ENCODE measurements around the gene KIF26A. TPM values are rescaled to one million over a fixed set of nuclear protein-coding genes. Genes with fewer than 3 reads are reported as not detected.
A peak's percentile ranks its signal among the peaks of the same experiment; 100 is the strongest.
"Not testable (repeated sequence)": the region's sequence is repeated elsewhere in the genome, so short reads cannot be mapped to it uniquely, and the experiment has no call there.

The KIF26A gene
- total RNA-seq, 1 donor from 2014 or later, result 15.0 TPM

- Mint-ChIP-seq H3K4me1 (peaks cover 8% of the 10 kb centered on the region), H3K36me3 (ENCODE audit: low read depth) (no peaks in the 10 kb centered on the region), H3K27ac (ENCODE audit: unreplicated experiment) (no peak overlapping the region), H3K9me3 (no peaks in the 10 kb centered on the region), H3K27me3 (ENCODE audit: low read depth) (no peaks in the 10 kb centered on the region), H3K4me3 (no peak overlapping the region)
- TF ChIP-seq, protein P1, sequence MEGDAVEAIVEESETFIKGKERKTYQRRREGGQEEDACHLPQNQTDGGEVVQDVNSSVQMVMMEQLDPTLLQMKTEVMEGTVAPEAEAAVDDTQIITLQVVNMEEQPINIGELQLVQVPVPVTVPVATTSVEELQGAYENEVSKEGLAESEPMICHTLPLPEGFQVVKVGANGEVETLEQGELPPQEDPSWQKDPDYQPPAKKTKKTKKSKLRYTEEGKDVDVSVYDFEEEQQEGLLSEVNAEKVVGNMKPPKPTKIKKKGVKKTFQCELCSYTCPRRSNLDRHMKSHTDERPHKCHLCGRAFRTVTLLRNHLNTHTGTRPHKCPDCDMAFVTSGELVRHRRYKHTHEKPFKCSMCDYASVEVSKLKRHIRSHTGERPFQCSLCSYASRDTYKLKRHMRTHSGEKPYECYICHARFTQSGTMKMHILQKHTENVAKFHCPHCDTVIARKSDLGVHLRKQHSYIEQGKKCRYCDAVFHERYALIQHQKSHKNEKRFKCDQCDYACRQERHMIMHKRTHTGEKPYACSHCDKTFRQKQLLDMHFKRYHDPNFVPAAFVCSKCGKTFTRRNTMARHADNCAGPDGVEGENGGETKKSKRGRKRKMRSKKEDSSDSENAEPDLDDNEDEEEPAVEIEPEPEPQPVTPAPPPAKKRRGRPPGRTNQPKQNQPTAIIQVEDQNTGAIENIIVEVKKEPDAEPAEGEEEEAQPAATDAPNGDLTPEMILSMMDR (conservative IDR thresholded peaks at IDR 0.05), result no peak
- no peak for DNase-seq (ENCODE audit: low read depth, low spot score)
Observed at GRCh38 chr14:104203071-104203425, 64.7 kb downstream of the KIF26A start.

DNA sequence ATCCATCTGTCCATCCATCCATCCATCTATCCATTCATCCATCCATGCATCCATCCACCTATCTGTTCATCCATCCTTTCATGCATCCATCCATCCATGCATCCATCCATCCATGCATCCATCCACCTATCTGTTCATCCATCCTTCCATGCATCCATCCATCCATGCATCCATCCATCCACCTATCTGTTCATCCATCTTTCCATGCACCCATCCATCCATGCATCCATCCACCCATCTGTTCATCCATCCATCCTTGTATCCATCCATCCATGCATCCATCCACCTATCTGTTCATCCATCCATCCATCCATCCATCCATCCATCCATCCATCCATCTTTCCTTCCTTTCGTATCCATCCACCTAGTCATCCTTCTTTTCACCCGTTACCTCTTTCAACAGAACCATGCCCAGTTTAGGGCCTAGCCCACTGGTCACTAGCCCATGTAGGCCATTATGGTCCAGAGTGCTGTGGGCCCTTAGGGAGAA, 66.3 kb downstream of the KIF26A start:
- DNase-seq (ENCODE audit: low read depth, low spot score), result no peak
- Mint-ChIP-seq H3K9me3 (no peaks in the 10 kb centered on the region), H3K4me1 (peaks cover 8% of the 10 kb centered on the region), H3K4me3 (no peak overlapping the region), H3K36me3 (ENCODE audit: low read depth) (no peaks in the 10 kb centered on the region), H3K27ac (ENCODE audit: unreplicated experiment) (no peak overlapping the region), H3K27me3 (ENCODE audit: low read depth) (no peaks in the 10 kb centered on the region)
- TF ChIP-seq, protein P1 (conservative IDR thresholded peaks at IDR 0.05), result no peak

DNA sequence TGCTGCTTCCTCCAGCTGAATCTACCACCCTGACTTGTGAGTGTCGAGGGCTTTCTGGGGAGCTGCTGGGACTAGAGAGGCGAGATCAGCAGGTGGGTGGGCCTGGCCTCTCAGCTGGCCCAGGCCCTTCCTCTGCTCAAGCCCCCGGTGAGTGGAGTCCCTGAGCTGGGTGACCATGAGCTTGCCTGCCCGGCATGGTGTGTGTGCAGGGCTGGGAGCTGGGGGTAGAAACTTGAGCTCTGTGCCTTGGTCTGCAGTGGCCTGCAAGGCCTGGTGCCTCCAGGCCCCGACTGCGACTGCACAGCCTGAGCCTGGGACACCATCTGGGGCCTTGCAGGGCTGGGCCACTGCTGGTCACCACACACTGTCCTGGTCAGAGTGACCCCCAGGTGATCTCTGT, 67.4 kb downstream of the KIF26A start:
- Mint-ChIP-seq H3K4me3 (no peak overlapping the region), H3K27ac (ENCODE audit: unreplicated experiment) (no peak overlapping the region), H3K36me3 (ENCODE audit: low read depth) (no peaks in the 10 kb centered on the region), H3K4me1 (peaks cover 11% of the 10 kb centered on the region), H3K9me3 (no peaks in the 10 kb centered on the region), H3K27me3 (ENCODE audit: low read depth) (no peaks in the 10 kb centered on the region)
- TF ChIP-seq, protein P1 (conservative IDR thresholded peaks at IDR 0.05), result no peak
- DNase-seq (ENCODE audit: low read depth, low spot score), result no peak

GRCh38 chr14:104206281-104206904, 68.0 kb downstream of the KIF26A start:
- peak; percentile 39 for DNase-seq (ENCODE audit: low read depth, low spot score)
- Mint-ChIP-seq H3K27ac (ENCODE audit: unreplicated experiment) (no peak overlapping the region), H3K9me3 (no peaks in the 10 kb centered on the region), H3K36me3 (ENCODE audit: low read depth) (no peaks in the 10 kb centered on the region), H3K4me1 (peaks cover 11% of the 10 kb centered on the region), H3K4me3 (no peak overlapping the region), H3K27me3 (ENCODE audit: low read depth) (no peaks in the 10 kb centered on the region)
- TF ChIP-seq, protein P1 (conservative IDR thresholded peaks at IDR 0.05), result no peak

DNA sequence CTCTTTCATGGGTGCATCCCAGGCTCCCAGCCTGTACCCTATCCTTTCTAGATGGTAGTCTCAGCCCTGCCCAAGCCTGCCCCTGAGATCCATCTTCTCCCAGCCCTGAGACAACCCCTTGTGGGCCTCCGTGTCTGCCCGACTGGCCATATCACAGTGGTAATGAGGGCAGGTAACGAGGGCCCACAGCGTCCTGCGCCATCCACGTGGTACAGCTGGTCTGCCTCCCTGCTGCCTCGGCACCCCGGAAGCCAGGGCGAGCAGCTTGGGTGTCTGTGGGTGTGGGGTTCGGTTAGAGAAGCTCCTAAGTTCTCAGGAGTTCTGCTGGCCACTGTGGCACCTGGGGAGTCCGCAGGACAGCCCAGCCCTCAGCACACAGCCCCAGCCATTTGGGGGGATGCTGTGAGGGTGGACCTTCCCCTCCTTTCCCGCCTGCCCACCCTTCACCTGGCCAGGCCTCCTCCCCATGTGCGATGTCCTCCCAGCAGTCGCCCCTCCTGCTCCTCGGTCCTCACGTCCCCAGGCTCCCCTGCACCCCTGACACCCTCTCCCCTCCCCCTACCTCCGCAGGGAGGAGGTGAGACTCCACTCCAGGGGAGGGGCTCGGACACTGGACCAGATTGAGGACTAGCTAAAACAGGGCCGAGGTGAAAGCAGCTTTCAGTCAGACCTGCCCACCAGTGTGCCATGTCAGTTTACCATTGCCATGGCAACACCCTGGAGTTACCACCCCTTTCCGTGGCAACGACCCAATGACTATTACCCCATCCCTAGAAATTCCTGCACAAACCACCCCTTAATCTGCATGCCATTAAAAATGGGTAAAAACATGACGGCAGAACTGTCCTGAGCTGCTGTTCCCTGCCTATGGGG, 69.0 kb downstream of the KIF26A start:
- Mint-ChIP-seq H3K4me1 (peaks cover 11% of the 10 kb centered on the region), H3K36me3 (ENCODE audit: low read depth) (no peaks in the 10 kb centered on the region), H3K4me3 (no peak overlapping the region), H3K27ac (ENCODE audit: unreplicated experiment) (no peak overlapping the region), H3K27me3 (ENCODE audit: low read depth) (no peaks in the 10 kb centered on the region), H3K9me3 (no peaks in the 10 kb centered on the region)
- DNase-seq (ENCODE audit: low read depth, low spot score), result no peak
- TF ChIP-seq, protein P1 (conservative IDR thresholded peaks at IDR 0.05), result no peak

DNA sequence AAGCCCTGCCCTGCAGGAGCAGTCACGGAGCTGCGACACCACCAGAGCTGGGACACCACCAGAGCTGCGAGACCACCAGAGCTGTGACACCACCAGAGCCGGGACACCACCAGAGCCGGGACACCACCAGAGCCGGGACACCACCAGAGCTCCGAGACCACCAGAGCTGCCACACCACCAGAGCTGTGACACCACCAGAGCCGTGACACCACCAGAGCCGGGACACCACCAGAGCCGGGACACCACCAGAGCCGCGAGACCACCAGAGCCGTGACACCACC, 69.6 kb downstream of the KIF26A start:
- peaks cover 11% of the 10 kb centered on the region for H3K4me1 Mint-ChIP-seq
- DNase-seq (ENCODE audit: low read depth, low spot score), result not testable (repeated sequence)

DNA sequence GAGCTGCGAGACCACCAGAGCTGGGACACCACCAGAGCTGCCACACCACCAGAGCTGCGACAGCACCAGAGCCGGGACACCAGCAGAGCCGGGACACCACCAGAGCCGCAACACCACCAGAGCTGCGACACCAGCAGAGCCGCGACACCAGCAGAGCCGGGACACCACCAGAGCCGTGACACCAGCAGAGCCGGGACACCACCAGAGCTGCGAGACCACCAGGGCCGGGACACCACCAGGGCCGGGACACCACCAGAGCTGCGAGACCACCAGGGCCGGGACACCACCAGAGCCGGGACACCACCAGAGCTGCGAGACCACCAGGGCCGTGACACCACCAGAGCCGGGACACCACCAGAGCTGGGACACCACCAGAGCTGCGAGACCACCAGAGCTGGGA, 69.9 kb downstream of the KIF26A start:
- not testable (repeated sequence) for H3K4me3 Mint-ChIP-seq; H3K36me3 Mint-ChIP-seq (ENCODE audit: low read depth); H3K27me3 Mint-ChIP-seq (ENCODE audit: low read depth); DNase-seq (ENCODE audit: low read depth, low spot score); H3K9me3 Mint-ChIP-seq; H3K27ac Mint-ChIP-seq (ENCODE audit: unreplicated experiment)
- peaks cover 11% of the 10 kb centered on the region for H3K4me1 Mint-ChIP-seq

More for the DNA sequence above, 69.6 kb downstream of the KIF26A start:
- not testable (repeated sequence) for H3K9me3 Mint-ChIP-seq; H3K4me3 Mint-ChIP-seq; H3K27me3 Mint-ChIP-seq (ENCODE audit: low read depth); H3K27ac Mint-ChIP-seq (ENCODE audit: unreplicated experiment); H3K36me3 Mint-ChIP-seq (ENCODE audit: low read depth)

GRCh38 chr14:104209071-104209470, 70.7 kb downstream of the KIF26A start:
- DNase-seq (ENCODE audit: low read depth, low spot score); H3K27ac Mint-ChIP-seq (ENCODE audit: unreplicated experiment); H3K9me3 Mint-ChIP-seq; H3K4me3 Mint-ChIP-seq; H3K27me3 Mint-ChIP-seq (ENCODE audit: low read depth); H3K36me3 Mint-ChIP-seq (ENCODE audit: low read depth): not testable (repeated sequence)
- peaks cover 11% of the 10 kb centered on the region for H3K4me1 Mint-ChIP-seq
